Measurements from ENCODE around the gene TAT.
A peak's percentile ranks its signal among the peaks of the same experiment; 100 is the strongest.

DNA sequence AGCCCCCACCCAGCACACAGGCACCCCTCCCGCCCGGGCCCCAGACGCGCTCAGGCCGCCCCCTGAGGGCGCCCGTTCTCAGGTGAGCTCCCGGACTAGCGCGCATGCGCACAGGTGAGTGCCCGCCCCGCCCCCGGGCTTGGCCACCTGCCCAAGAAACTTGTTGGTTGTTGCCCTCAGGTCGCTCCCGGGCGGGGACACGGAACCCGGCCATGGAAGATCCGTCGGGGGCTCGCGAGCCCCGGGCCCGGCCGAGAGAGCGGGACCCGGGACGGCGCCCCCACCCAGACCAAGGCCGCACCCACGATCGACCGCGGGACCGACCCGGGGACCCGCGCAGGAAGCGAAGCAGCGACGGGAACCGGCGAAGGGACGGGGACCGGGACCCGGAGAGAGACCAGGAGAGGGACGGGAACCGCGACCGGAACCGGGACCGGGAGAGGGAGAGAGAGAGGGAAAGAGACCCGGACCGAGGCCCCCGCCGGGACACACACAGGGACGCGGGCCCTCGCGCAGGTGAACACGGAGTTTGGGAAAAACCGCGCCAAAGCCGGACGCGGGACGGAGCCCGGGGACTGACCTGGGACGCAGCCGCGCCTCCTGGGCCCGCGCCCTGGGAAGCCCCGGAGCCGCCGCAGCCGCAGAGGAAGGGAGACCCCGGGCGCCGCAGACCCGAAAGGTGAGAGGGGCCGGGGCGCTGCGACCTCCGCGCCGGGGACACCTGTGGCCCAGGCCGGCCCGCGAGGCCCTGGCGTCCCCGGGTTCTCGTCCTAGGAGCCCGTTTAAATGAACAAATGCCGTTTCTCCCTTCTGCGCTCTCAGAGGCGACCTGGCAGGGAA lies 49.3 kb upstream of the TAT start, which contains the start of gene MARVELD3:
- TF ChIP-seq CTCF (IDR thresholded peaks at IDR 0.05) (no peak), HMGXB4 (CRISPR knock-in tag; IDR thresholded peaks at IDR 0.05) (peak; percentile 92; the same call in 1 of the 2 replicates), ATF2 (CRISPR knock-in tag; IDR thresholded peaks at IDR 0.05; ENCODE audit: borderline replicate concordance, low read depth) (no peak), KAT7 (CRISPR knock-in tag; IDR thresholded peaks at IDR 0.05; ENCODE audit: borderline replicate concordance) (no peak), TCF7 (CRISPR knock-in tag; IDR thresholded peaks at IDR 0.05; ENCODE audit: low read depth) (no peak)
- TF ChIP-seq, protein P1, sequence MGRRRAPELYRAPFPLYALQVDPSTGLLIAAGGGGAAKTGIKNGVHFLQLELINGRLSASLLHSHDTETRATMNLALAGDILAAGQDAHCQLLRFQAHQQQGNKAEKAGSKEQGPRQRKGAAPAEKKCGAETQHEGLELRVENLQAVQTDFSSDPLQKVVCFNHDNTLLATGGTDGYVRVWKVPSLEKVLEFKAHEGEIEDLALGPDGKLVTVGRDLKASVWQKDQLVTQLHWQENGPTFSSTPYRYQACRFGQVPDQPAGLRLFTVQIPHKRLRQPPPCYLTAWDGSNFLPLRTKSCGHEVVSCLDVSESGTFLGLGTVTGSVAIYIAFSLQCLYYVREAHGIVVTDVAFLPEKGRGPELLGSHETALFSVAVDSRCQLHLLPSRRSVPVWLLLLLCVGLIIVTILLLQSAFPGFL (CRISPR knock-in tag; IDR thresholded peaks at IDR 0.05; ENCODE audit: borderline replicate concordance) = no peak
- TF ChIP-seq, protein P2, sequence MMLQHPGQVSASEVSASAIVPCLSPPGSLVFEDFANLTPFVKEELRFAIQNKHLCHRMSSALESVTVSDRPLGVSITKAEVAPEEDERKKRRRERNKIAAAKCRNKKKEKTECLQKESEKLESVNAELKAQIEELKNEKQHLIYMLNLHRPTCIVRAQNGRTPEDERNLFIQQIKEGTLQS (CRISPR knock-in tag; conservative IDR thresholded peaks at IDR 0.05) = no peak
- TF ChIP-seq, protein P3, sequence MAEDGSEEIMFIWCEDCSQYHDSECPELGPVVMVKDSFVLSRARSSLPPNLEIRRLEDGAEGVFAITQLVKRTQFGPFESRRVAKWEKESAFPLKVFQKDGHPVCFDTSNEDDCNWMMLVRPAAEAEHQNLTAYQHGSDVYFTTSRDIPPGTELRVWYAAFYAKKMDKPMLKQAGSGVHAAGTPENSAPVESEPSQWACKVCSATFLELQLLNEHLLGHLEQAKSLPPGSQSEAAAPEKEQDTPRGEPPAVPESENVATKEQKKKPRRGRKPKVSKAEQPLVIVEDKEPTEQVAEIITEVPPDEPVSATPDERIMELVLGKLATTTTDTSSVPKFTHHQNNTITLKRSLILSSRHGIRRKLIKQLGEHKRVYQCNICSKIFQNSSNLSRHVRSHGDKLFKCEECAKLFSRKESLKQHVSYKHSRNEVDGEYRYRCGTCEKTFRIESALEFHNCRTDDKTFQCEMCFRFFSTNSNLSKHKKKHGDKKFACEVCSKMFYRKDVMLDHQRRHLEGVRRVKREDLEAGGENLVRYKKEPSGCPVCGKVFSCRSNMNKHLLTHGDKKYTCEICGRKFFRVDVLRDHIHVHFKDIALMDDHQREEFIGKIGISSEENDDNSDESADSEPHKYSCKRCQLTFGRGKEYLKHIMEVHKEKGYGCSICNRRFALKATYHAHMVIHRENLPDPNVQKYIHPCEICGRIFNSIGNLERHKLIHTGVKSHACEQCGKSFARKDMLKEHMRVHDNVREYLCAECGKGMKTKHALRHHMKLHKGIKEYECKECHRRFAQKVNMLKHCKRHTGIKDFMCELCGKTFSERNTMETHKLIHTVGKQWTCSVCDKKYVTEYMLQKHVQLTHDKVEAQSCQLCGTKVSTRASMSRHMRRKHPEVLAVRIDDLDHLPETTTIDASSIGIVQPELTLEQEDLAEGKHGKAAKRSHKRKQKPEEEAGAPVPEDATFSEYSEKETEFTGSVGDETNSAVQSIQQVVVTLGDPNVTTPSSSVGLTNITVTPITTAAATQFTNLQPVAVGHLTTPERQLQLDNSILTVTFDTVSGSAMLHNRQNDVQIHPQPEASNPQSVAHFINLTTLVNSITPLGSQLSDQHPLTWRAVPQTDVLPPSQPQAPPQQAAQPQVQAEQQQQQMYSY (CRISPR knock-in tag; IDR thresholded peaks at IDR 0.05) = peak; percentile 34; the same call in 1 of the 2 replicates
